Measurements from ENCODE around the gene MYT1.
"Not testable (repeated sequence)": the region's sequence is repeated elsewhere in the genome, so short reads cannot be mapped to it uniquely, and the experiment has no call there.

The MYT1 gene

DNA sequence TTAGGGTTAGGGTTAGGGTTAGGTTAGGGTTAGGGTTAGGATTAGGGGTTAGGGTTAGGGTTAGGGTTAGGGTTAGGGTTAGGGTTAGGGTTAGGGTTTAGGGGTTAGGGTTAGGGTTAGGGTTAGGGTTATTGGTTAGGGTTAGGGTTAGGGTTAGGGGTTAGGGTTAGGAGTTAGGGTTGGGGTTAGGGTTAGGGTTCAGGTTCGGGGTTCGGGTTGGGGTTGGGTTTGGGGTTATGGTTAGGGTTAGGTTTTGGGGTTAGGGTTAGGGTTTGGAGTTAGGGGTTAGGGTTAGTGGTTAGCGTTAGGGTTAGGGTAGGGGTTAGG is 123.0 kb downstream of the MYT1 start:
- H3K36me3 ChIP-seq (ENCODE audit: insufficient read depth, insufficient read length, low read length); H3K4me1 ChIP-seq (ENCODE audit: insufficient read depth, insufficient read length); H3K27me3 ChIP-seq (ENCODE audit: insufficient read depth, insufficient read length); H3K4me3 ChIP-seq (ENCODE audit: insufficient read length, low read depth); DNase-seq (ENCODE audit: low read depth, low spot score); H3K9ac ChIP-seq (ENCODE audit: insufficient read length, low read depth): not testable (repeated sequence)
- peaks cover 51% of the 10 kb centered on the region for H3K9me3 ChIP-seq (ENCODE audit: insufficient read depth, low read length)
